Panc1 (cell line): ENCODE data around the gene PHF2. TPM values are rescaled to one million over a fixed set of nuclear protein-coding genes. Genes with fewer than 3 reads are reported as not detected.
"Not testable (repeated sequence)": the region's sequence is repeated elsewhere in the genome, so short reads cannot be mapped to it uniquely, and the experiment has no call there.

Experiments
- ATAC-seq: fragments of 200-7000 bp; cut with Tn5 transposase; 2 replicates; pipeline ENCODE4 v1.9.1; 2020; ENCODE audit warnings: mild to moderate bottlenecking, moderate library complexity
- BruUV-seq: library from RNA; stranded (reverse); fragments of 400-500 nt; replicated peaks from 2 replicates; lab custom pipeline; 2021; lab: Mats Ljungman, UMichigan
- CTCF ChIA-PET: fragments of 300-600 bp; sonication (Branson Sonifier 250); formaldehyde crosslinking; loops from one replicate; lab custom pipeline; 2022; ENCODE audit warnings: antibody characterized with exemption; lab: Charles Lee
- POLR2A ChIA-PET: fragments of 300-600 bp; sonication (Branson Sonifier 250); formaldehyde crosslinking; loops from one replicate; lab custom pipeline; 2022; ENCODE audit warnings: antibody characterized with exemption; lab: Charles Lee
- DNase-seq: peaks from one replicate; pipeline ENCODE4 v3.0.0-alpha.2; 2010; ENCODE audit warnings: low read depth, low spot score
- H3K27ac ChIP-seq: 2 replicates; pipeline ENCODE4 v1.5.1; 2011; ENCODE audit warnings: mild to moderate bottlenecking, low read length, inconsistent platforms
- H3K27me3 ChIP-seq: fragments of 200-500 bp; sonication (Bioruptor generic); 2 replicates; pipeline ENCODE4 v1.6.0; 2014; ENCODE audit warnings: low read length, inconsistent platforms; ENCODE audit not compliant: control insufficient read depth, insufficient read depth
- H3K36me3 ChIP-seq: fragments of 200-500 bp; sonication (Bioruptor generic); 2 replicates; pipeline ENCODE4 v1.5.1; 2014; ENCODE audit warnings: inconsistent platforms, mild to moderate bottlenecking, low read length, moderate library complexity; ENCODE audit not compliant: control insufficient read depth, insufficient read depth
- H3K4me1 ChIP-seq: 2 replicates; pipeline ENCODE4 v1.5.1; 2011; ENCODE audit warnings: inconsistent platforms, mild to moderate bottlenecking, low read length, moderate library complexity; ENCODE audit not compliant: control insufficient read depth, insufficient read depth
- H3K4me3 ChIP-seq, 2 experiments: 2 replicates each; pipeline ENCODE4 v1.5.1; 2011 to 2012; ENCODE audit warnings: low read depth in 2 of 2, low read length in 2 of 2, mild to moderate bottlenecking in 2 of 2, inconsistent platforms in 1 of 2, moderate library complexity in 1 of 2
- H3K9me3 ChIP-seq: fragments of 200-500 bp; sonication (Bioruptor generic); 2 replicates; pipeline ENCODE4 v1.5.1; 2014; ENCODE audit warnings: low read depth, mild to moderate bottlenecking, inconsistent platforms, low read length, moderate library complexity; ENCODE audit not compliant: control insufficient read depth, insufficient read depth
- POLR2AphosphoS5 ChIP-seq: IDR thresholded peaks from 2 replicates; pipeline ENCODE4 v1.6.1; 2012; ENCODE audit warnings: mild to moderate bottlenecking, low read depth, low read length, moderate library complexity
- SIN3A ChIP-seq: IDR thresholded peaks from 2 replicates; pipeline ENCODE4 v1.6.1; 2012; ENCODE audit warnings: low read depth, mild to moderate bottlenecking, low read length, moderate library complexity, borderline replicate concordance; ENCODE audit not compliant: insufficient read depth
- TCF7L2 ChIP-seq: IDR thresholded peaks from 2 replicates; pipeline ENCODE4 v1.6.1; 2011; ENCODE audit warnings: mild to moderate bottlenecking, low read depth, low read length, inconsistent platforms
- in situ Hi-C: cut with HindIII; loops from 2 replicates; pipeline ENCODE4 v1.10.0; 2016; ENCODE audit warnings: low sequenced_read_pairs, low pct_unique_long_range_greater_than_20kb
- intact Hi-C: fragments of 100-400 bp; cut with micrococcal nuclease; formaldehyde crosslinking; loops from one replicate; pipeline ENCODE4 v1.10.0; 2022; ENCODE audit not compliant: unreplicated experiment
- total RNA-seq: library from RNA; stranded (reverse); gene quantifications from one replicate; pipeline ENCODE4 v1.2.1, GENCODE V29; 2021; ENCODE audit not compliant: unreplicated experiment
- TF ChIP-seq, protein P1 (sequence below), 2 experiments: IDR thresholded peaks; 2 replicates each; pipeline ENCODE4 v1.6.1; 2011 to 2012; ENCODE audit warnings: low read depth in 2 of 2, control low read depth in 1 of 2, low read length in 1 of 2, mild to moderate bottlenecking in 1 of 2, moderate library complexity in 1 of 2; ENCODE audit not compliant: insufficient read depth in 1 of 2
- TF ChIP-seq, protein P2 (sequence below): fragments of 450-650 bp; IDR thresholded peaks from 2 replicates; pipeline ENCODE4 v1.5.1; 2017; ENCODE audit warnings: mild to moderate bottlenecking

The PHF2 gene
- total RNA-seq, 1 experiment from 2014 or later: 16.6 TPM

DNA sequence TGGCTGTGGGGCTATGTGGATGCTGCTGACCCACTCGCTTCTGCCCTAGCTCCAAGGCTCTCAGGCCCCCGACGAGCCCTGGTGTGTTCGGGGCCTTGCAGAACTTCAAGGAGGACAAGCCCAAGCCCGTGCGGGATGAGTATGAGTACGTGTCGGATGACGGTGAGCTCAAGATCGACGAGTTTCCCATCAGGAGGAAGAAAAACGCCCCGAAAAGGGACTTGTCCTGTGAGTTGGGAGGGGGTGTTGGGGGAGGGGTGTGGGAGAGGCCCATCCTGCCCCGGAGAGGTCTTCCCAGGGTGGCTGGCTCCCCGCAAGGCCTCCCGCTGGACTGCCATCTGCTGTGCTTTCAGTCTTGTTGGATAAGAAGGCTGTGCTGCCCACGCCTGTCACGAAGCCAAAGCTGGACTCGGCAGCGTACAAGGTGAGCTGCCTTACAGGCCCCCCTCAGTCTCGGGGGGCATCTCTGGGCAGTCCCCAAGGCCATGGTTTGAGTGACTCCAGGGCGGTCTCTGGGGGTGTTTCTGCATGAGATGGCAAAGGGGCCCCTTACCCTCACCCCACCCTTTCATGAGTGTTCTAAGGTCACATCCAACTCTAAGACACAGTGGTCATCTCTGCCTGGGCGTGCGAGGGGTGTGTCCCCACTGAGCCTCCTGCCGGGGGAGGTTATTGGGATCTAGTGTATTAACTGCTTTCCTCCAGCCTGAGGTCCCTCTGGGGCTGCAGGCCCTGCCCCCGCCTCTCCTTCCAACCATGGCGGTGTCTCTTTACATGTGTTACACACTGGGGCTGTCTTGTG is 89.5 kb downstream of the PHF2 start:
- in situ Hi-C loops: no loop called here
- CTCF ChIA-PET: no interaction called here
- no peak for ATAC-seq

DNA sequence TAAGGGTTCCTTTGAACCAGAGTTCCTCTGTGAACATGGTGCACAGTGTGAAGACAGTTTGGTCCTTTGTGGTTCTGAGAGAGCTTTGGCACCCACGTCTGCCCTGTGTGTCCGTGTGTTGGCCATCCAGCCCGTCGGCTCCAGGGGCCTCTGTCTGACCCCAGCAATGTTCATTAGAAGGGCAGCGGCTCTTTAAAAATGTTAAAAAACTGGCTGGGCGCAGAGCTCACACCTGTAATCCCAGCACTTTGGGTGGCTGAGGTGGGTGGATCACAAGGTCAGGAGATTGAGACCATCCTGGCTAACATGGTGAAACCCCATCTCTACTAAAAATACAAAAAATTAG is 90.0 kb downstream of the PHF2 start:
- H3K4me3 ChIP-seq, POLR2A ChIA-PET, in situ Hi-C loops, CTCF ChIA-PET, H3K27me3 ChIP-seq, intact Hi-C loops, H3K27ac ChIP-seq, H3K9me3 ChIP-seq, ATAC-seq, BruUV-seq, H3K4me1 ChIP-seq, DNase-seq, H3K36me3 ChIP-seq: not testable (repeated sequence)

More for the DNA sequence above, 89.5 kb downstream of the PHF2 start:
- Histone ChIP-seq H3K27ac (no peak overlapping the region), H3K4me3 (no peak overlapping the region), H3K36me3 (no peaks in the 10 kb centered on the region), H3K4me1 (no peaks in the 10 kb centered on the region), H3K27me3 (no peaks in the 10 kb centered on the region), H3K9me3 (no peaks in the 10 kb centered on the region)
- DNase-seq: no peak
- intact Hi-C loops: no loop called here
- POLR2A ChIA-PET: no interaction called here
- TF ChIP-seq, protein P1, sequence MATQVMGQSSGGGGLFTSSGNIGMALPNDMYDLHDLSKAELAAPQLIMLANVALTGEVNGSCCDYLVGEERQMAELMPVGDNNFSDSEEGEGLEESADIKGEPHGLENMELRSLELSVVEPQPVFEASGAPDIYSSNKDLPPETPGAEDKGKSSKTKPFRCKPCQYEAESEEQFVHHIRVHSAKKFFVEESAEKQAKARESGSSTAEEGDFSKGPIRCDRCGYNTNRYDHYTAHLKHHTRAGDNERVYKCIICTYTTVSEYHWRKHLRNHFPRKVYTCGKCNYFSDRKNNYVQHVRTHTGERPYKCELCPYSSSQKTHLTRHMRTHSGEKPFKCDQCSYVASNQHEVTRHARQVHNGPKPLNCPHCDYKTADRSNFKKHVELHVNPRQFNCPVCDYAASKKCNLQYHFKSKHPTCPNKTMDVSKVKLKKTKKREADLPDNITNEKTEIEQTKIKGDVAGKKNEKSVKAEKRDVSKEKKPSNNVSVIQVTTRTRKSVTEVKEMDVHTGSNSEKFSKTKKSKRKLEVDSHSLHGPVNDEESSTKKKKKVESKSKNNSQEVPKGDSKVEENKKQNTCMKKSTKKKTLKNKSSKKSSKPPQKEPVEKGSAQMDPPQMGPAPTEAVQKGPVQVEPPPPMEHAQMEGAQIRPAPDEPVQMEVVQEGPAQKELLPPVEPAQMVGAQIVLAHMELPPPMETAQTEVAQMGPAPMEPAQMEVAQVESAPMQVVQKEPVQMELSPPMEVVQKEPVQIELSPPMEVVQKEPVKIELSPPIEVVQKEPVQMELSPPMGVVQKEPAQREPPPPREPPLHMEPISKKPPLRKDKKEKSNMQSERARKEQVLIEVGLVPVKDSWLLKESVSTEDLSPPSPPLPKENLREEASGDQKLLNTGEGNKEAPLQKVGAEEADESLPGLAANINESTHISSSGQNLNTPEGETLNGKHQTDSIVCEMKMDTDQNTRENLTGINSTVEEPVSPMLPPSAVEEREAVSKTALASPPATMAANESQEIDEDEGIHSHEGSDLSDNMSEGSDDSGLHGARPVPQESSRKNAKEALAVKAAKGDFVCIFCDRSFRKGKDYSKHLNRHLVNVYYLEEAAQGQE (IDR thresholded peaks at IDR 0.05; ENCODE audit: insufficient read depth in 1 of 2, low read depth in 2 of 2, low read length in 1 of 2): no peak
- TF ChIP-seq, protein P2, sequence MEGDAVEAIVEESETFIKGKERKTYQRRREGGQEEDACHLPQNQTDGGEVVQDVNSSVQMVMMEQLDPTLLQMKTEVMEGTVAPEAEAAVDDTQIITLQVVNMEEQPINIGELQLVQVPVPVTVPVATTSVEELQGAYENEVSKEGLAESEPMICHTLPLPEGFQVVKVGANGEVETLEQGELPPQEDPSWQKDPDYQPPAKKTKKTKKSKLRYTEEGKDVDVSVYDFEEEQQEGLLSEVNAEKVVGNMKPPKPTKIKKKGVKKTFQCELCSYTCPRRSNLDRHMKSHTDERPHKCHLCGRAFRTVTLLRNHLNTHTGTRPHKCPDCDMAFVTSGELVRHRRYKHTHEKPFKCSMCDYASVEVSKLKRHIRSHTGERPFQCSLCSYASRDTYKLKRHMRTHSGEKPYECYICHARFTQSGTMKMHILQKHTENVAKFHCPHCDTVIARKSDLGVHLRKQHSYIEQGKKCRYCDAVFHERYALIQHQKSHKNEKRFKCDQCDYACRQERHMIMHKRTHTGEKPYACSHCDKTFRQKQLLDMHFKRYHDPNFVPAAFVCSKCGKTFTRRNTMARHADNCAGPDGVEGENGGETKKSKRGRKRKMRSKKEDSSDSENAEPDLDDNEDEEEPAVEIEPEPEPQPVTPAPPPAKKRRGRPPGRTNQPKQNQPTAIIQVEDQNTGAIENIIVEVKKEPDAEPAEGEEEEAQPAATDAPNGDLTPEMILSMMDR: no peak
- TF ChIP-seq TCF7L2: no peak
- TF ChIP-seq POLR2AphosphoS5: no peak
- no peak for TF ChIP-seq SIN3A
- no TSS peak for BruUV-seq

DNA sequence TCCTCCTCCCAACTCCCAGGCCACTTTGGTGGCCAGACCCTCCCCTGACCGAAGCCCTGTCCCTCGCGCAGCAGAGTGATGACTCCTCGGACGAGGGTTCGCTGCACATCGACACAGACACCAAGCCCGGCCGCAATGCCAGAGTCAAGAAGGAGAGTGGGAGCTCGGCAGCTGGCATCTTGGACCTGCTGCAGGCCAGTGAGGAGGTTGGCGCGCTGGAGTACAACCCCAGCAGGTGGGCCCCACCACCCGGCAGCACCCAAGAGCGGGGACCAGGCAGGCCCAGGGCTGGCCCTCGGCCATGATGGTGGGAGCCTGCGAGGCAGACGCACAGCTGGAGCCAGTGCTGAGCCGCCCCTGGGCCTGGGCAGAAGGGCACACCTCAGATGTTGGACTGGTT is 90.6 kb downstream of the PHF2 start:
- POLR2A ChIA-PET: no interaction called here
- DNase-seq: no peak

More for the DNA sequence above, 90.6 kb downstream of the PHF2 start:
- Histone ChIP-seq H3K4me1 (no peaks in the 10 kb centered on the region), H3K4me3 (no peak overlapping the region), H3K27ac (no peak overlapping the region), H3K9me3 (no peaks in the 10 kb centered on the region), H3K36me3 (no peaks in the 10 kb centered on the region), H3K27me3 (no peaks in the 10 kb centered on the region)
- in situ Hi-C loops: no loop called here
- CTCF ChIA-PET: no interaction called here
- no peak for ATAC-seq
- no TSS peak for BruUV-seq
- no peak for TF ChIP-seq SIN3A
- TF ChIP-seq, protein P1 (IDR thresholded peaks at IDR 0.05; ENCODE audit: insufficient read depth in 1 of 2, low read depth in 2 of 2, low read length in 1 of 2): no peak
- intact Hi-C loops: no loop called here
